HCT116 (cell line): ENCODE measurements around the gene LRP1B. TPM values are rescaled to one million over a fixed set of nuclear protein-coding genes. Genes with fewer than 3 reads are reported as not detected.

ENCODE experiments used
- ATAC-seq: fragments of 200-7000 bp; cut with Tn5 transposase; 2 replicates; pipeline ENCODE4 v1.9.1; 2020; ENCODE audit warnings: mild to moderate bottlenecking, moderate library complexity
- BruUV-seq: library from RNA; stranded (reverse); fragments of 400-500 nt; replicated peaks from 2 replicates; lab custom pipeline; 2021; lab: Mats Ljungman, UMichigan
- CTCF ChIA-PET: fragments of 300-600 bp; sonication (Branson Sonifier 250); formaldehyde crosslinking; loops from one replicate; lab custom pipeline; 2021; ENCODE audit warnings: antibody characterized with exemption; lab: Charles Lee
- POLR2A ChIA-PET: fragments of 300-600, 350-600 bp; sonication (Branson Sonifier 250); formaldehyde crosslinking; loops from one replicate; lab custom pipeline; 2021; ENCODE audit warnings: antibody characterized with exemption; lab: Charles Lee
- RAD21 ChIA-PET, 2 experiments: fragments of 300-600 bp; sonication (Branson Sonifier 250); formaldehyde crosslinking; loops; one replicate each; lab custom pipeline; 2023; ENCODE audit warnings: low total read pairs in 2 of 2; ENCODE audit not compliant: uncharacterized antibody in 2 of 2, unreplicated experiment in 2 of 2, low non-redundant PET in 1 of 2; lab: Charles Lee
- DNase-seq: peaks from one replicate; pipeline ENCODE4 v3.0.0-alpha.2; 2010; ENCODE audit warnings: low read depth, low spot score
- H2AFZ ChIP-seq: fragments of 200-600 bp; shearing (Covaris generic), sonication (generic); 2 replicates; pipeline ENCODE4 v1.6.1; 2017; ENCODE audit warnings: low read depth, mixed run types, mixed read lengths, antibody characterized with exemption, low read length; ENCODE audit not compliant: poor library complexity, severe bottlenecking
- H3K27ac ChIP-seq: 2 replicates; pipeline ENCODE4 v1.5.1; 2012; ENCODE audit warnings: low read depth, low read length
- H3K27me3 ChIP-seq: fragments of 200-600 bp; sonication (generic); 2 replicates; pipeline ENCODE4 v1.6.1; 2016; ENCODE audit warnings: mixed run types, low read length, mixed read lengths; ENCODE audit not compliant: insufficient read depth
- H3K36me3 ChIP-seq, 2 experiments: fragments of 200-500 bp in 1 of 2; fragments of 200-600 bp in 1 of 2; sonication (Bioruptor generic) in 1 of 2; sonication (generic) in 1 of 2; 2 replicates each; pipeline versions ENCODE4 v1.5.1 to v1.6.1; 2014 to 2016; ENCODE audit warnings: low read length in 2 of 2, inconsistent platforms in 1 of 2, mixed read lengths in 1 of 2, mixed run types in 1 of 2; ENCODE audit not compliant: insufficient read depth in 2 of 2, control insufficient read depth in 1 of 2
- H3K4me1 ChIP-seq, 2 experiments: fragments of 200-600 bp in 1 of 2; sonication (generic) in 1 of 2; 2 replicates each; pipeline versions ENCODE4 v1.5.1 to v1.6.1; 2012 to 2017; ENCODE audit warnings: low read length in 2 of 2, inconsistent platforms in 1 of 2, mild to moderate bottlenecking in 1 of 2, mixed read lengths in 1 of 2, mixed run types in 1 of 2, moderate library complexity in 1 of 2; ENCODE audit not compliant: insufficient read depth in 2 of 2, control insufficient read depth in 1 of 2
- H3K4me2 ChIP-seq: fragments of 200-600 bp; sonication (generic); 2 replicates; pipeline ENCODE4 v1.6.1; 2017; ENCODE audit warnings: mixed run types, low read length, mixed read lengths
- H3K4me3 ChIP-seq, 2 experiments: fragments of 200-600 bp in 1 of 2; sonication (generic) in 1 of 2; replicated peaks in 1 of 2; 2 replicates each; pipeline ENCODE4 v1.5.1; 2011 to 2016; ENCODE audit warnings: low read length in 2 of 2, control low read depth in 1 of 2, low read depth in 1 of 2, mild to moderate bottlenecking in 1 of 2, mixed read lengths in 1 of 2, mixed run types in 1 of 2
- H3K79me2 ChIP-seq: fragments of 200-600 bp; sonication (generic); 2 replicates; pipeline ENCODE4 v1.6.1; 2017; ENCODE audit warnings: mild to moderate bottlenecking, mixed run types, low read length, moderate library complexity, mixed read lengths; ENCODE audit not compliant: insufficient read depth
- H3K9ac ChIP-seq: fragments of 200-600 bp; sonication (generic); 2 replicates; pipeline ENCODE4 v1.6.1; 2016; ENCODE audit warnings: low read length, mixed read lengths
- H3K9me2 ChIP-seq: fragments of 200-600 bp; sonication (generic), shearing (Covaris generic); 2 replicates; pipeline ENCODE4 v1.6.1; 2017; ENCODE audit warnings: mixed run types, mild to moderate bottlenecking, moderate library complexity; ENCODE audit not compliant: insufficient read depth
- H3K9me3 ChIP-seq, 2 experiments: fragments of 200-500 bp in 1 of 2; fragments of 200-600 bp in 1 of 2; sonication (Bioruptor generic) in 1 of 2; sonication (generic) in 1 of 2; 2 replicates each; pipeline ENCODE4 v1.6.1; 2014 to 2017; ENCODE audit warnings: low read length in 2 of 2, mixed read lengths in 2 of 2, inconsistent platforms in 1 of 2, low read depth in 1 of 2, mild to moderate bottlenecking in 1 of 2, mixed run types in 1 of 2, moderate library complexity in 1 of 2; ENCODE audit not compliant: control insufficient read depth in 1 of 2, insufficient read depth in 1 of 2
- H4K20me1 ChIP-seq: fragments of 200-600 bp; sonication (generic), shearing (Covaris generic); 2 replicates; pipeline ENCODE4 v1.6.1; 2017; ENCODE audit warnings: mixed run types, mild to moderate bottlenecking, moderate library complexity; ENCODE audit not compliant: insufficient read depth
- ATF3 ChIP-seq: IDR thresholded peaks from 2 replicates; pipeline ENCODE4 v1.6.1; 2012
- CBX3 ChIP-seq: IDR thresholded peaks from 2 replicates; pipeline ENCODE4 v1.6.1; 2012; ENCODE audit warnings: low read depth
- CEBPB ChIP-seq: IDR thresholded peaks from 2 replicates; pipeline ENCODE4 v1.6.1; 2012; ENCODE audit warnings: low read depth
- EGR1 ChIP-seq: IDR thresholded peaks from 2 replicates; pipeline ENCODE4 v1.6.1; 2012; ENCODE audit warnings: low read depth
- ELF1 ChIP-seq: IDR thresholded peaks from 2 replicates; pipeline ENCODE4 v1.6.1; 2012; ENCODE audit warnings: low read depth, borderline replicate concordance
- EZH2 ChIP-seq: fragments of 200-600 bp; sonication (generic); IDR thresholded peaks from 2 replicates; pipeline ENCODE4 v1.6.1; 2017; ENCODE audit warnings: antibody characterized with exemption, mixed run types
- EZH2phosphoT487 ChIP-seq: fragments of 200-600 bp; IDR thresholded peaks from 2 replicates; pipeline ENCODE4 v1.6.1; 2018; ENCODE audit warnings: antibody characterized with exemption, borderline replicate concordance
- FOSL1 ChIP-seq: IDR thresholded peaks from 2 replicates; pipeline ENCODE4 v1.6.1; 2012; ENCODE audit warnings: low read depth
- JUND ChIP-seq: IDR thresholded peaks from 2 replicates; pipeline ENCODE4 v1.6.1; 2012
- MAX ChIP-seq: IDR thresholded peaks from 2 replicates; pipeline ENCODE4 v1.6.1; 2012
- POLR2AphosphoS5 ChIP-seq: IDR thresholded peaks from 2 replicates; pipeline ENCODE4 v1.6.1; 2011; ENCODE audit warnings: mild to moderate bottlenecking, low read depth, low read length, moderate library complexity
- REST ChIP-seq: IDR thresholded peaks from 2 replicates; pipeline ENCODE4 v1.6.1; 2012; ENCODE audit warnings: low read depth
- SIN3A ChIP-seq: IDR thresholded peaks from 2 replicates; pipeline ENCODE4 v1.6.1; 2012; ENCODE audit warnings: low read depth
- SP1 ChIP-seq: IDR thresholded peaks from 2 replicates; pipeline ENCODE4 v1.6.1; 2012; ENCODE audit warnings: low read depth
- SRF ChIP-seq: IDR thresholded peaks from 2 replicates; pipeline ENCODE4 v1.6.1; 2012; ENCODE audit warnings: low read depth
- TCF7L2 ChIP-seq: IDR thresholded peaks from 2 replicates; pipeline ENCODE4 v1.7.0; 2011; ENCODE audit warnings: borderline replicate concordance, inconsistent platforms; ENCODE audit not compliant: insufficient read depth, insufficient read length; ENCODE audit errors: extremely low read depth
- YY1 ChIP-seq: IDR thresholded peaks from 2 replicates; pipeline ENCODE4 v1.6.1; 2011; ENCODE audit warnings: low read length, low read depth, moderate library complexity, mild to moderate bottlenecking; ENCODE audit not compliant: insufficient replicate concordance; ENCODE audit errors: extremely low read depth
- ZBTB33 ChIP-seq: IDR thresholded peaks from 2 replicates; pipeline ENCODE4 v1.6.1; 2011; ENCODE audit warnings: mild to moderate bottlenecking, low read length, moderate library complexity; ENCODE audit not compliant: insufficient replicate concordance; ENCODE audit errors: extremely low read depth
- ZFX ChIP-seq: fragments of 450-650 bp; IDR thresholded peaks from 2 replicates; pipeline ENCODE4 v1.6.1; 2017
- ZNF274 ChIP-seq: fragments of 200-500 bp; sonication (Bioruptor generic); IDR thresholded peaks from 2 replicates; pipeline ENCODE4 v1.6.1; 2014; ENCODE audit warnings: mild to moderate bottlenecking, low read depth, low read length, inconsistent platforms
- intact Hi-C: fragments of 100-400 bp; cut with micrococcal nuclease; formaldehyde crosslinking; loops from 2 replicates; pipeline ENCODE4 v1.10.0; 2022
- total RNA-seq: library from RNA; stranded (reverse); gene quantifications from one replicate; pipeline ENCODE4 v1.2.1, GENCODE V29; 2021; ENCODE audit not compliant: unreplicated experiment

LRP1B gene
- total RNA-seq, 1 experiment from 2014 or later: 0.34 TPM

GRCh38 chr2:141015341-141016047 is 1115.3 kb downstream of the LRP1B start:
- H3K4me1 ChIP-seq: no peaks in the 10 kb centered on the region
- POLR2A ChIA-PET: no interaction called here
- no peak overlapping the region for H2AFZ ChIP-seq
- no peaks in the 10 kb centered on the region for H3K79me2 ChIP-seq
- RAD21 ChIA-PET: no interaction called here
- no peaks in the 10 kb centered on the region for H3K36me3 ChIP-seq
- H3K9me2 ChIP-seq: no peaks in the 10 kb centered on the region
- ATAC-seq: no peak
- no peak overlapping the region for H3K4me2 ChIP-seq
- TF ChIP-seq YY1 (no peak), TCF7L2 (no peak), ELF1 (no peak), EZH2 (no peak), EZH2phosphoT487 (no peak), SRF (no peak), SIN3A (no peak), MAX (no peak), ATF3 (no peak), JUND (no peak), CBX3 (no peak), EGR1 (no peak), ZBTB33 (no peak), REST (no peak), ZFX (no peak), FOSL1 (no peak), POLR2AphosphoS5 (no peak), ZNF274 (no peak), CEBPB (no peak), SP1 (no peak)
- CTCF ChIA-PET: no interaction called here
- intact Hi-C loops: no loop called here
- no peaks in the 10 kb centered on the region for H3K27me3 ChIP-seq
- no TSS peak for BruUV-seq
- no peaks in the 10 kb centered on the region for H3K9me3 ChIP-seq
- no peak for DNase-seq
- H3K9ac ChIP-seq: no peak overlapping the region
- H4K20me1 ChIP-seq: no peaks in the 10 kb centered on the region
- no peak overlapping the region for H3K27ac ChIP-seq
- H3K4me3 ChIP-seq: no peak overlapping the region
